ENCODE data around the gene ACSL3. TPM values are rescaled to one million over a fixed set of nuclear protein-coding genes. Genes with fewer than 3 reads are reported as not detected.

Gene ACSL3
- total RNA-seq, 1 experiment from 2014 or later: 181 TPM

DNA sequence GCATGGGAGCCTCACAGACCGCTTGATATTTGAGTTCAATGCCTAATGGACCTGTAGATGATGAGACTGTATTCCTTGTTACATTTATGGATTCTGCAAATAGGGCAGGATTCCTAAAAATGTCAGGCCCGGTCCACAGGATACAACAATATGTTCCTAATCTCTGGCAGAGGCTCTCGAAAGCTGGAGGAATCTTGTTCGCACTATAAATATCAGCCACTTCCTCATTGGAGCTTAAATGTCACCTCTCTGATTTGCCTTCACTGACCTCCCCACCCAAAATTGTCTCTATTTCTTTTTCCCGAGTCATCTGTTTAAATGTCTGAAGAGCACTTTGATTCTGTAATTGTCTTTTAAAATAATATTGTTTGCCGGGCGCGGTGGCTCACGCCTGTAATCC, 12.0 kb upstream of the ACSL3 start:
- H3K4me3 ChIP-seq (ENCODE audit: low read depth, low read length): no peak overlapping the region
- peaks cover 14% of the 10 kb centered on the region for H3K4me1 Mint-ChIP-seq (ENCODE audit: low read depth, unreplicated experiment)
- BruUV-seq (replicated peaks): no TSS peak
- DNase-seq: no peak
- POLR2A ChIA-PET: no interaction called here
- no peak overlapping the region for H3K27ac Mint-ChIP-seq (ENCODE audit: unreplicated experiment)
- H3K9me3 Mint-ChIP-seq (ENCODE audit: unreplicated experiment): no peaks in the 10 kb centered on the region
- H3K36me3 ChIP-seq (ENCODE audit: control insufficient read depth, insufficient read depth, low read length): no peaks in the 10 kb centered on the region
- no peak overlapping the region for H3K4me3 Mint-ChIP-seq (ENCODE audit: unreplicated experiment)
- TF ChIP-seq, protein P1, sequence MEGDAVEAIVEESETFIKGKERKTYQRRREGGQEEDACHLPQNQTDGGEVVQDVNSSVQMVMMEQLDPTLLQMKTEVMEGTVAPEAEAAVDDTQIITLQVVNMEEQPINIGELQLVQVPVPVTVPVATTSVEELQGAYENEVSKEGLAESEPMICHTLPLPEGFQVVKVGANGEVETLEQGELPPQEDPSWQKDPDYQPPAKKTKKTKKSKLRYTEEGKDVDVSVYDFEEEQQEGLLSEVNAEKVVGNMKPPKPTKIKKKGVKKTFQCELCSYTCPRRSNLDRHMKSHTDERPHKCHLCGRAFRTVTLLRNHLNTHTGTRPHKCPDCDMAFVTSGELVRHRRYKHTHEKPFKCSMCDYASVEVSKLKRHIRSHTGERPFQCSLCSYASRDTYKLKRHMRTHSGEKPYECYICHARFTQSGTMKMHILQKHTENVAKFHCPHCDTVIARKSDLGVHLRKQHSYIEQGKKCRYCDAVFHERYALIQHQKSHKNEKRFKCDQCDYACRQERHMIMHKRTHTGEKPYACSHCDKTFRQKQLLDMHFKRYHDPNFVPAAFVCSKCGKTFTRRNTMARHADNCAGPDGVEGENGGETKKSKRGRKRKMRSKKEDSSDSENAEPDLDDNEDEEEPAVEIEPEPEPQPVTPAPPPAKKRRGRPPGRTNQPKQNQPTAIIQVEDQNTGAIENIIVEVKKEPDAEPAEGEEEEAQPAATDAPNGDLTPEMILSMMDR (IDR thresholded peaks at IDR 0.05; ENCODE audit: insufficient read depth in 1 of 2, low read depth in 1 of 2, low read length in 1 of 2, severe bottlenecking in 1 of 2, unreplicated experiment in 1 of 2): no peak
- peaks cover 18% of the 10 kb centered on the region for H3K4me1 ChIP-seq
- CTCF ChIA-PET: no interaction called here
- H3K36me3 Mint-ChIP-seq (ENCODE audit: insufficient read depth, unreplicated experiment): peaks cover 1% of the 10 kb centered on the region
- H3K27me3 ChIP-seq (replicated peaks; ENCODE audit: control insufficient read depth, insufficient read depth, low read length): no peaks in the 10 kb centered on the region
- intact Hi-C loops (cut with micrococcal nuclease; ENCODE audit: unreplicated experiment): no loop called here
- no peaks in the 10 kb centered on the region for H3K27me3 Mint-ChIP-seq (ENCODE audit: insufficient read depth, unreplicated experiment)
- no peaks in the 10 kb centered on the region for H3K9me3 ChIP-seq

DNA sequence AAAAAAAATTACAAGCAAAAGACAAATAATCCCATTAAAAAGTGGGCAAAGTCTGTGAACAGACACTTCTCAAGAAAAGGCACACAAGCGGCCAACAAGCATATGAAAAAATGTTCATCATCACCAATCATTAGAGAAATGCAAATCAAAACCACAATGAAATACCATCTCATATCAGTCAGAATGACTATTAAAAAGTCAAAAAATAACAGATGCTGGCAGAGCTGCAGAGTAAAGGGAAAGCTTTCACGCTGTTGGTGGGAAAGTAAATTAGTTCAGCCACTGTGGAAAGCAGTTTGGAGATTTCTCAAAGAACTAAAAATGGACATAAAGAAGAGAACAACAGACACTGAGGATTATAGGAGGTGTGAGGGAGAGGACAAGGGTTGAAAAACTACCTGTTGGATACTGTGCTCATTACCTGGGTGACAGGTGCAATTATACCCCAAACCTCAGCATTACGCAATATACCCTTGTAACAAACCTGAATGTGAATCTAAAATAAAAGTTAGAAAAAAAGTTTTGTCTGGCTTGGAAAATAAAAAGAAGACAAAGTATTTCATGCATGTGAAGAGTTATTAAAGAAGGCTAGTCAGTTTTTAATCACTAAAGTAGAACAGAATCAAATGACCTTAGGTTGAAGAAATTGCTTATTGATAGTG, 8.7 kb upstream of the ACSL3 start:
- no peak for DNase-seq
- CTCF ChIA-PET: no interaction called here
- no TSS peak for BruUV-seq (replicated peaks)
- Mint-ChIP-seq H3K36me3 (ENCODE audit: insufficient read depth, unreplicated experiment) (peaks cover 9% of the 10 kb centered on the region), H3K4me1 (ENCODE audit: low read depth, unreplicated experiment) (peaks cover 14% of the 10 kb centered on the region), H3K4me3 (ENCODE audit: unreplicated experiment) (no peak overlapping the region), H3K9me3 (ENCODE audit: unreplicated experiment) (no peaks in the 10 kb centered on the region), H3K27me3 (ENCODE audit: insufficient read depth, unreplicated experiment) (no peaks in the 10 kb centered on the region), H3K27ac (ENCODE audit: unreplicated experiment) (no peak overlapping the region)
- intact Hi-C loops (cut with micrococcal nuclease; ENCODE audit: unreplicated experiment): no loop called here
- Histone ChIP-seq H3K36me3 (ENCODE audit: control insufficient read depth, insufficient read depth, low read length) (no peaks in the 10 kb centered on the region), H3K4me1 (peaks cover 14% of the 10 kb centered on the region), H3K4me3 (ENCODE audit: low read depth, low read length) (no peak overlapping the region), H3K9me3 (no peaks in the 10 kb centered on the region), H3K27me3 (replicated peaks; ENCODE audit: control insufficient read depth, insufficient read depth, low read length) (no peaks in the 10 kb centered on the region)
- POLR2A ChIA-PET: no interaction called here
- TF ChIP-seq, protein P1 (IDR thresholded peaks at IDR 0.05; ENCODE audit: insufficient read depth in 1 of 2, low read depth in 1 of 2, low read length in 1 of 2, severe bottlenecking in 1 of 2, unreplicated experiment in 1 of 2): no peak

DNA sequence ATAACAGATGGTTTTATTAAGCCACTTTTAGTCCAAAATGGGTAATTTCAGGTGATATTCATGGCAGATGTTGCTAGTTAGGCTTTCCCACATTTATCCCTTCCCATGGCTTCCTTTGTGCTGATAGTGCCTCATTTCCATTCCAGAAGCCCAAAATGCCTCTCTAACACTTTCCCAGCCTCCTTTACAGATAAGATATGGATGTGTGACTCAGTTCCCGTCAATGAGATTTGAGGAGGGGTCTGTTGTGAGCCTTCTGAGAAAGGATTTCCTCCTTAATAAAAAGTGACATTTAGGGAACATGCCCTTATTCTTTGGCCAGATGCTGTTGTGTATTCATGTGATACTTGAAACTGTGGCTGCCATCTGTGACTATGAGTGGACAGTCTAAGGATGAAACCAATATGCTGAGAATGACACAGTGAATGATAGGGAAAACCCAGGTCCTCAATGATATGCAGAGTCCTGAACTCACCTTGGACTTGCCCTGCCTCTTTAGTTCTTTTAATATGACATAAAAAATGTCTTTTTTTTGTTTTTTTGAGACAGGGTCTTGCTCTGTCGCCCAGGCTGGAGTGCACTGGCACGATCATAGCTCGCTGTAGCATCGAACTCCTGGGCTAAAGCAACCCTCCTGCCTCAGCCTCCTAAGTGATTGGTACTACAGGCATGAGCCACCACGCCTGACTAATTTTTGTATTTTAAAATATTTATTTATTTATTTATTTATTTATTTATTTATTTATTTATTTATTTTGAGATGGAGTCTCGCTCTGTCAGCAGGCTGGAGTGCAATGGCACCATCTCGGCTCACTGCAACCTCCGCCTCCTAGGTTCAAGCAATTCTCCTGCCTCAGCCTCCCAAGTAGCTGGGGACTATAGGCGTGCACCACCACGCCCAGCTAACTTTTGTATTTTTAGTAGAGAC, 5.8 kb upstream of the ACSL3 start:
- peaks cover 10% of the 10 kb centered on the region for H3K4me1 ChIP-seq
- Mint-ChIP-seq H3K9me3 (ENCODE audit: unreplicated experiment) (no peaks in the 10 kb centered on the region), H3K36me3 (ENCODE audit: insufficient read depth, unreplicated experiment) (peaks cover 11% of the 10 kb centered on the region), H3K4me3 (ENCODE audit: unreplicated experiment) (no peak overlapping the region), H3K27me3 (ENCODE audit: insufficient read depth, unreplicated experiment) (no peaks in the 10 kb centered on the region), H3K27ac (ENCODE audit: unreplicated experiment) (no peak overlapping the region), H3K4me1 (ENCODE audit: low read depth, unreplicated experiment) (peaks cover 7% of the 10 kb centered on the region)
- no TSS peak for BruUV-seq (replicated peaks)
- TF ChIP-seq, protein P1 (IDR thresholded peaks at IDR 0.05; ENCODE audit: insufficient read depth in 1 of 2, low read depth in 1 of 2, low read length in 1 of 2, severe bottlenecking in 1 of 2, unreplicated experiment in 1 of 2): no peak
- CTCF ChIA-PET: no interaction called here
- no peaks in the 10 kb centered on the region for H3K36me3 ChIP-seq (ENCODE audit: control insufficient read depth, insufficient read depth, low read length)
- POLR2A ChIA-PET: no interaction called here
- H3K9me3 ChIP-seq: no peaks in the 10 kb centered on the region
- no peak for DNase-seq
- intact Hi-C loops (cut with micrococcal nuclease; ENCODE audit: unreplicated experiment): no loop called here
- H3K4me3 ChIP-seq (ENCODE audit: low read depth, low read length): no peak overlapping the region
- H3K27me3 ChIP-seq (replicated peaks; ENCODE audit: control insufficient read depth, insufficient read depth, low read length): no peaks in the 10 kb centered on the region; the same call in 1 of the 2 replicates

All from Caco-2 (cell line).